MM.1S (cell line): ENCODE measurements around the gene RPS6KC1.

Source experiments
- CTCF ChIP-seq: fragments of 300-600 bp; sonication (generic); IDR thresholded peaks from 2 replicates; pipeline ENCODE4 v1.5.1; 2016; ENCODE audit warnings: antibody characterized with exemption, low read length, mixed read lengths
- EZH2 ChIP-seq: fragments of 300-600 bp; sonication (generic); optimal IDR thresholded peaks from 2 replicates; pipeline ENCODE3; 2017; ENCODE audit warnings: low read depth, mild to moderate bottlenecking, antibody characterized with exemption, low read length, mixed read lengths
- EZH2phosphoT487 ChIP-seq: fragments of 300-600 bp; sonication (generic); IDR thresholded peaks from 2 replicates; pipeline ENCODE4 v1.6.1; 2018; ENCODE audit warnings: antibody characterized with exemption, low read length

- no peak for TF ChIP-seq CTCF
- TF ChIP-seq EZH2: no peak
- no peak for TF ChIP-seq EZH2phosphoT487
Measured at GRCh38 chr1:213060836-213061235, 9.8 kb downstream of the RPS6KC1 start.
